Liver (tissue), 9 donors: ENCODE results near the gene DLGAP5. TPM values are rescaled to one million over a fixed set of nuclear protein-coding genes. Genes with fewer than 3 reads are reported as not detected.

Experiments
- DNase-seq: peaks from one replicate; pipeline ENCODE4 v3.0.0-alpha.2; 2017; ENCODE audit warnings: low spot score
- H3K27ac ChIP-seq, 2 donors: one replicate each; pipeline ENCODE4 v1.7.0; 2013; ENCODE audit warnings: inconsistent platforms in 2 of 2, low read length in 2 of 2, control low read depth in 1 of 2, low read depth in 1 of 2, mild to moderate bottlenecking in 1 of 2
- H3K27me3 ChIP-seq, 4 donors: one replicate each; pipeline versions ENCODE4 v1.6.1 to v1.7.0; 2013; ENCODE audit warnings: low read length in 3 of 4, inconsistent platforms in 1 of 4, mild to moderate bottlenecking in 1 of 4, moderate library complexity in 1 of 4; ENCODE audit not compliant: control insufficient read depth in 4 of 4, insufficient read depth in 4 of 4
- H3K36me3 ChIP-seq, 4 donors: one replicate each; pipeline versions ENCODE4 v1.6.1 to v1.7.0; 2013; ENCODE audit warnings: low read length in 3 of 4, mild to moderate bottlenecking in 3 of 4, low read depth in 1 of 4, moderate library complexity in 1 of 4; ENCODE audit not compliant: control insufficient read depth in 4 of 4, insufficient read depth in 3 of 4
- H3K4me1 ChIP-seq, 4 donors: one replicate each; pipeline versions ENCODE4 v1.6.1 to v1.7.0; 2013; ENCODE audit warnings: low read length in 3 of 4, mild to moderate bottlenecking in 3 of 4, moderate library complexity in 1 of 4; ENCODE audit not compliant: control insufficient read depth in 4 of 4, insufficient read depth in 4 of 4
- H3K4me3 ChIP-seq, 3 donors: one replicate each; pipeline versions ENCODE4 v1.6.1 to v1.7.0; 2013; ENCODE audit warnings: low read length in 3 of 3, control low read depth in 1 of 3, low read depth in 1 of 3, mild to moderate bottlenecking in 1 of 3
- H3K9ac ChIP-seq, 2 donors: one replicate each; pipeline ENCODE4 v1.7.0; 2013; ENCODE audit warnings: low read length in 2 of 2, mild to moderate bottlenecking in 2 of 2, moderate library complexity in 2 of 2, control low read depth in 1 of 2, low read depth in 1 of 2
- H3K9me3 ChIP-seq, 4 donors: one replicate each; pipeline versions ENCODE4 v1.6.1 to v1.7.0; 2013; ENCODE audit warnings: low read length in 3 of 4; ENCODE audit not compliant: control insufficient read depth in 4 of 4
- ATF3 ChIP-seq: IDR thresholded peaks from 2 replicates; pipeline ENCODE4 v1.6.1; 2016; ENCODE audit warnings: antibody characterized with exemption
- CTCF ChIP-seq: fragments of 150-350 bp; IDR thresholded peaks from 2 replicates; pipeline ENCODE4 v1.5.1; 2017; ENCODE audit warnings: improper control_type of control experiment, low read depth, low read length; ENCODE audit not compliant: missing input control
- EGR1 ChIP-seq, 2 donors: IDR thresholded peaks; 2 replicates each; pipeline ENCODE4 v1.6.1; 2016 to 2018; ENCODE audit warnings: antibody characterized with exemption in 2 of 2, low read depth in 2 of 2
- FOXA1 ChIP-seq: IDR thresholded peaks from 2 replicates; pipeline ENCODE4 v1.6.1; 2016; ENCODE audit warnings: antibody characterized with exemption
- FOXA2 ChIP-seq: IDR thresholded peaks from 2 replicates; pipeline ENCODE4 v1.6.1; 2016; ENCODE audit warnings: antibody characterized with exemption
- GABPA ChIP-seq, 2 donors: IDR thresholded peaks in 1 of 2; conservative IDR thresholded peaks in 1 of 2; 2 replicates each; pipeline ENCODE4 v1.6.1; 2016; ENCODE audit warnings: antibody characterized with exemption in 2 of 2, mild to moderate bottlenecking in 1 of 2, moderate library complexity in 1 of 2
- HNF4G ChIP-seq: IDR thresholded peaks from 2 replicates; pipeline ENCODE4 v1.6.1; 2016; ENCODE audit warnings: antibody characterized with exemption
- JUND ChIP-seq, 2 donors: IDR thresholded peaks; 2 replicates each; pipeline ENCODE4 v1.6.1; 2016; ENCODE audit warnings: antibody characterized with exemption in 2 of 2
- MAX ChIP-seq: IDR thresholded peaks from 2 replicates; pipeline ENCODE4 v1.6.1; 2016; ENCODE audit warnings: antibody characterized with exemption
- NR2F2 ChIP-seq: IDR thresholded peaks from 2 replicates; pipeline ENCODE4 v1.6.1; 2016; ENCODE audit warnings: antibody characterized with exemption
- RAD21 ChIP-seq, 2 donors: IDR thresholded peaks; 2 replicates each; pipeline ENCODE4 v1.6.1; 2016; ENCODE audit warnings: antibody characterized with exemption in 2 of 2, mild to moderate bottlenecking in 2 of 2
- RXRA ChIP-seq, 2 donors: IDR thresholded peaks; 2 replicates each; pipeline ENCODE4 v1.6.1; 2017 to 2018; ENCODE audit warnings: antibody characterized with exemption in 2 of 2, mild to moderate bottlenecking in 1 of 2
- SP1 ChIP-seq: IDR thresholded peaks from 2 replicates; pipeline ENCODE4 v1.6.1; 2018; ENCODE audit warnings: antibody characterized with exemption, mild to moderate bottlenecking
- TAF1 ChIP-seq: conservative IDR thresholded peaks from 2 replicates; pipeline ENCODE4 v1.6.1; 2016; ENCODE audit warnings: antibody characterized with exemption, mild to moderate bottlenecking
- YY1 ChIP-seq: IDR thresholded peaks from 2 replicates; pipeline ENCODE4 v1.6.1; 2016; ENCODE audit warnings: antibody characterized with exemption, mild to moderate bottlenecking
- ZBTB33 ChIP-seq: IDR thresholded peaks from 2 replicates; pipeline ENCODE4 v1.6.1; 2016; ENCODE audit warnings: antibody characterized with exemption
- WGBS: extraction: QIAGEN DNeasy Blood & Tissue Kit; methylation state at CpG from one replicate; pipeline ENCODE4 v1.1.7; 2013; 5-methylcytosine and 5-hydroxymethylcytosine counted together
- polyA plus RNA-seq, 2 donors: library from polyadenylated mRNA; stranded (reverse) in 1 of 2; unstranded in 1 of 2; fragments of 200-250 nt in 1 of 2; fragments of >200 nt in 1 of 2; fragmentation: Nextera tagmentation in 1 of 2; extraction: Ambion mirVana in 1 of 2; gene quantifications; one replicate each; pipeline versions ENCODE4 v1.2.1 to v1.2.3, GENCODE V29; 2013 to 2015
- total RNA-seq, 2 donors: library from RNA; depleted of rRNA; stranded (reverse); fragments of >200 nt; gene quantifications; one replicate each; pipeline ENCODE4 v1.2.3, GENCODE V29; 2014
- donor health status: healthy.
- donor health status: healthy.
- donor health status: healthy.
- donor health status: healthy.
- donor health status: healthy.

Gene DLGAP5
- total and polyA plus RNA-seq, 4 donors, result under 0.01 to 42.5 (median 0.70) TPM

GRCh38 chr14:55180434-55180833 lies 11.0 kb downstream of the DLGAP5 start:
- Histone ChIP-seq H3K9me3 (no peaks in the 10 kb centered on the region), H3K36me3 (no peaks in the 10 kb centered on the region), H3K27ac (no peak overlapping the region), H3K4me1 (no peaks in the 10 kb centered on the region), H3K27me3 (no peaks in the 10 kb centered on the region), H3K4me3 (no peak overlapping the region), H3K9ac (no peak overlapping the region)
- TF ChIP-seq ZBTB33 (no peak), RXRA (IDR thresholded peaks at IDR 0.05) (no peak), SP1 (no peak), EGR1 (IDR thresholded peaks at IDR 0.05; ENCODE audit: low read depth in 2 of 2) (no peak), YY1 (no peak), GABPA (IDR thresholded peaks at IDR 0.05 in 1 of 2, conservative IDR thresholded peaks at IDR 0.05 in 1 of 2) (no peak), HNF4G (no peak), MAX (no peak), TAF1 (no peak), RAD21 (IDR thresholded peaks at IDR 0.05) (no peak)
- no peak for DNase-seq
- 74% methylated on average over 4 of the region's 4 CpGs for WGBS

GRCh38 chr14:55180006-55180405 lies 11.4 kb downstream of the DLGAP5 start:
- no peak for DNase-seq
- H3K9me3 ChIP-seq, result no peaks in the 10 kb centered on the region
- H3K27me3 ChIP-seq, result no peaks in the 10 kb centered on the region
- TF ChIP-seq YY1 (no peak), CTCF (no peak), RXRA (IDR thresholded peaks at IDR 0.05) (no peak), JUND (IDR thresholded peaks at IDR 0.05) (no peak), ZBTB33 (no peak), FOXA1 (no peak), MAX (no peak), EGR1 (IDR thresholded peaks at IDR 0.05; ENCODE audit: low read depth in 2 of 2) (no peak), RAD21 (IDR thresholded peaks at IDR 0.05) (no peak), NR2F2 (no peak), ATF3 (no peak), FOXA2 (no peak)
- no peak overlapping the region for H3K4me3 ChIP-seq
- no peak overlapping the region for H3K9ac ChIP-seq
- H3K4me1 ChIP-seq, result no peaks in the 10 kb centered on the region
- 94% methylated on average over 2 of the region's 2 CpGs for WGBS
- no peak overlapping the region for H3K27ac ChIP-seq
- H3K36me3 ChIP-seq, result no peaks in the 10 kb centered on the region
